Esophagus muscularis mucosa (tissue), 4 donors: ENCODE data around the gene RBM17. TPM values are rescaled to one million over a fixed set of nuclear protein-coding genes. Genes with fewer than 3 reads are reported as not detected.

Experiments used
- DNase-seq: peaks from one replicate; pipeline ENCODE4 v3.0.0-alpha.2; 2017; ENCODE audit errors: extremely low spot score
- H3K27ac ChIP-seq, 4 donors: fragments of 200-600 bp; sonication (generic); replicated peaks in 1 of 4; 1 replicate in 3 of 4; 2 replicates in 1 of 4; pipeline ENCODE4 v1.5.1; 2016 to 2019; ENCODE audit warnings: mild to moderate bottlenecking in 1 of 4
- H3K27me3 ChIP-seq, 4 donors: fragments of 200-600 bp; sonication (generic); one replicate each; pipeline versions ENCODE4 v1.5.1 to v1.6.0; 2016 to 2019
- H3K36me3 ChIP-seq, 4 donors: fragments of 200-600 bp; sonication (generic); one replicate each; pipeline ENCODE4 v1.5.1; 2016 to 2019
- H3K4me1 ChIP-seq, 4 donors: fragments of 200-600 bp; sonication (generic); one replicate each; pipeline ENCODE4 v1.5.1; 2016 to 2019
- H3K4me3 ChIP-seq, 4 donors: fragments of 200-600 bp; sonication (generic); 1 replicate in 2 of 4; 2 replicates in 2 of 4; pipeline ENCODE4 v1.5.1; 2016 to 2019; ENCODE audit warnings: mild to moderate bottlenecking in 4 of 4, moderate library complexity in 1 of 4
- H3K9me3 ChIP-seq, 4 donors: fragments of 200-600 bp; sonication (generic); 1 replicate in 3 of 4; 2 replicates in 1 of 4; pipeline ENCODE4 v1.5.1; 2016 to 2019
- CTCF ChIP-seq, 3 experiments: fragments of 200-600 bp in 2 of 3; fragments of 450-650 bp in 1 of 3; sonication (generic) in 2 of 3; IDR thresholded peaks; one replicate each; pipeline ENCODE4 v1.5.1; 2017 to 2019; ENCODE audit warnings: antibody characterized with exemption in 3 of 3, mild to moderate bottlenecking in 2 of 3, moderate library complexity in 1 of 3
- EP300 ChIP-seq: sonication (generic); formaldehyde crosslinking; IDR thresholded peaks from one replicate; pipeline ENCODE4 v1.6.1; 2017; ENCODE audit warnings: antibody characterized with exemption
- POLR2A ChIP-seq: fragments of 450-650 bp; IDR thresholded peaks from one replicate; pipeline ENCODE4 v1.6.1; 2017; ENCODE audit warnings: antibody characterized with exemption, moderate library complexity, mild to moderate bottlenecking, low read depth
- POLR2AphosphoS5 ChIP-seq, 2 donors: sonication (generic); formaldehyde crosslinking; IDR thresholded peaks; one replicate each; pipeline ENCODE4 v1.6.1; 2017; ENCODE audit warnings: antibody characterized with exemption in 2 of 2
- WGBS: methylation state at CpG from one replicate; pipeline ENCODE4 v1.1.5; 2018; 5-methylcytosine and 5-hydroxymethylcytosine counted together
- intact Hi-C: fragments of 100-400 bp; cut with DNase I; formaldehyde crosslinking; loops from one replicate; pipeline ENCODE4 v1.15.1; 2023
- total RNA-seq, 4 donors: library from RNA; depleted of rRNA; stranded (reverse); fragments of >200 nt; gene quantifications; one replicate each; pipeline versions ENCODE4 v1.1.0 to v1.2.1, GENCODE V29; 2016

RBM17 gene
- total RNA-seq, 4 donors from 2014 or later = 48.5 to 72.9 (median 59.5) TPM

GRCh38 chr10:6161921-6162320 is 73.1 kb downstream of the RBM17 start:
- peaks cover 30 to 47% (median 42%) of the 10 kb centered on the region in 4 donors for H3K4me1 ChIP-seq
- 78% methylated on average over 3 of the region's 3 CpGs for WGBS
- H3K27me3 ChIP-seq = no peaks in the 10 kb centered on the region
- intact Hi-C loops = loop anchor here (2.0 kb wide), 1 partner anchor 41 kb away; the partner anchor contains the start of gene PFKFB3
- no peak for DNase-seq
- peak overlapping the region; percentile 92 to 97 (median 95) for H3K27ac ChIP-seq
- no peak overlapping the region for H3K4me3 ChIP-seq
- H3K36me3 ChIP-seq = peaks cover 0 to 7% (median 3%) of the 10 kb centered on the region in 4 donors
- no peaks in the 10 kb centered on the region for H3K9me3 ChIP-seq
- no peak for TF ChIP-seq POLR2A
- no peak for TF ChIP-seq EP300
- TF ChIP-seq POLR2AphosphoS5 (IDR thresholded peaks at IDR 0.05) = peak; percentile 24 to 44

DNA sequence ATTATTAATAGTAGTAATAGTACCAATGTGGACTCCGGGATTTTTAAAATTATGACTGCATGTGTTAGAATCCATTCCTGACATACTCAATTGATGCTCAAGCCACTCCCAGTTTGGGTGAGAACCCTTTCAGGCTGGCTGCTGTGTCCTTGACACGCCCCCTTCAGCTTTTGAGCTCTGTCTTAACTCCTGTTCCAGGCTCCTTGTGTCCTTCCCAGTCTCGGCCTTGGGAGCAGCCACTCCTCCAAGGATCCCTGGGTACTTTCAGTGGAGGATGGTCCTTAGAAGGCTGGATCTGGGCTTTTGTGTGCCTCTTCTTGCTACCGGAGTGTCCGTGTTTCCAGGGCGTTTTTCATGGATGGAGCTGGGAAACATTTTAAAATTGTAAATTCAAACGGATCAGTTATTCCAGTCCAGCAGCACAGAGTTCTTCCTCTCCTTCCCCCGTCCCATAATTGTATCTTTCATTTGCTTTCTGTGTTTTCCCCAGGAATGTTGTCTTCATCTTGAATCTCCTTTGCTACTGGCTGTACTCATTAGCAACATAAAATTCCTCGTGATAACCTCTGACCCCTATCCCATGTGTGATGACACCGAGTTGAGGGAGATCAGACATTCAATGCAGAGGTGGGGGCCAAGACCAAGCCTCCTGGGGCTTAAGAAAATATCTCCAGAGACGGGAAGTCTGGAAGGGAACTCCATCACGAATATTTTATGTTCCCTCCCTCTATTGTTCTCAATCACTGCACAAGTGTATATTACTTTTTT is 73.9 kb downstream of the RBM17 start:
- intact Hi-C loops = loop anchor here (2.0 kb wide), 1 partner anchor 40 kb away; the partner anchor contains the start of gene PFKFB3

GRCh38 chr10:6163364-6164270 is 74.8 kb downstream of the RBM17 start:
- WGBS = 4% methylated on average over 33 of the region's 91 CpGs
- intact Hi-C loops = loop anchor here (2.0 kb wide), 1 partner anchor 39 kb away; the partner anchor contains the start of gene PFKFB3
- no peak for TF ChIP-seq EP300
- peak; percentile 64 for TF ChIP-seq POLR2A
- TF ChIP-seq CTCF (IDR thresholded peaks at IDR 0.05) = peak in 1 of 3 experiments; percentile 14
- peak; percentile 84 to 92 for TF ChIP-seq POLR2AphosphoS5 (IDR thresholded peaks at IDR 0.05)

More for the DNA sequence above, 73.9 kb downstream of the RBM17 start:
- peak overlapping the region; percentile 92 to 97 (median 95) for H3K27ac ChIP-seq
- TF ChIP-seq POLR2A (no peak), CTCF (IDR thresholded peaks at IDR 0.05) (no peak), POLR2AphosphoS5 (IDR thresholded peaks at IDR 0.05) (no peak), EP300 (no peak)
- 49% methylated on average over 12 of the region's 12 CpGs for WGBS
- peaks cover 0 to 14% (median 7%) of the 10 kb centered on the region in 4 donors for H3K36me3 ChIP-seq
- H3K27me3 ChIP-seq = no peaks in the 10 kb centered on the region
- H3K4me1 ChIP-seq = peaks cover 30 to 55% (median 41%) of the 10 kb centered on the region in 4 donors
- no peak for DNase-seq
- no peaks in the 10 kb centered on the region for H3K9me3 ChIP-seq
- H3K4me3 ChIP-seq = peak overlapping the region; percentile 74 to 84 (median 80)

GRCh38 chr10:6164271-6165095 is 75.6 kb downstream of the RBM17 start:
- Histone ChIP-seq H3K36me3 (peaks cover 0 to 14% (median 7%) of the 10 kb centered on the region in 4 donors), H3K27ac (peak overlapping the region; percentile 92 to 97 (median 95)), H3K9me3 (no peaks in the 10 kb centered on the region), H3K4me3 (peak overlapping the region; percentile 74 to 84 (median 80)), H3K27me3 (no peaks in the 10 kb centered on the region), H3K4me1 (peaks cover 36 to 71% (median 56%) of the 10 kb centered on the region in 4 donors)
- intact Hi-C loops = no loop called here
- DNase-seq = no peak
- no peak for TF ChIP-seq EP300
- no peak for TF ChIP-seq POLR2AphosphoS5 (IDR thresholded peaks at IDR 0.05)
- no peak for TF ChIP-seq CTCF (IDR thresholded peaks at IDR 0.05)
- no peak for TF ChIP-seq POLR2A
- 22% methylated on average over 16 of the region's 16 CpGs for WGBS

More at GRCh38 chr10:6163364-6164270, 74.8 kb downstream of the RBM17 start:
- peak overlapping the region; percentile 92 to 97 (median 95) for H3K27ac ChIP-seq
- no peak for DNase-seq
- H3K4me1 ChIP-seq = peaks cover 30 to 62% (median 48%) of the 10 kb centered on the region in 4 donors
- H3K36me3 ChIP-seq = peaks cover 0 to 14% (median 7%) of the 10 kb centered on the region in 4 donors
- no peaks in the 10 kb centered on the region for H3K9me3 ChIP-seq
- peak overlapping the region; percentile 74 to 84 (median 80) for H3K4me3 ChIP-seq
- no peaks in the 10 kb centered on the region for H3K27me3 ChIP-seq
